Left lung (tissue), 10 donors: Measurements from ENCODE around the gene KATNAL2. TPM values are rescaled to one million over a fixed set of nuclear protein-coding genes. Genes with fewer than 3 reads are reported as not detected.
A peak's percentile ranks its signal among the peaks of the same experiment; 100 is the strongest.
"Not testable (repeated sequence)": the region's sequence is repeated elsewhere in the genome, so short reads cannot be mapped to it uniquely, and the experiment has no call there.

Experiments
- ATAC-seq: fragments of 200-7000 bp; cut with Tn5 transposase; one replicate; pipeline ENCODE4 v1.9.1; 2020; ENCODE audit warnings: moderate library complexity
- DNase-seq, 4 donors: peaks; one replicate each; pipeline ENCODE4 v3.0.0-alpha.2; 2013 to 2020
- H3K27ac ChIP-seq, 2 donors: fragments of 200-600 bp; sonication (generic) in 1 of 2; one replicate each; pipeline versions ENCODE4 v1.5.0 to v1.8.0; 2020 to 2021
- H3K27me3 ChIP-seq, 2 donors: fragments of 200-600 bp; sonication (generic) in 1 of 2; one replicate each; pipeline versions ENCODE4 v1.5.0 to v1.8.0; 2020 to 2021
- H3K36me3 ChIP-seq, 2 donors: fragments of 200-600 bp; sonication (generic) in 1 of 2; one replicate each; pipeline versions ENCODE4 v1.5.0 to v1.8.0; 2020 to 2021
- H3K4me1 ChIP-seq, 2 donors: fragments of 200-600 bp; one replicate each; pipeline ENCODE4 v1.8.0; 2021
- H3K4me3 ChIP-seq, 2 donors: fragments of 200-600 bp; sonication (generic) in 1 of 2; one replicate each; pipeline versions ENCODE4 v1.5.0 to v1.8.0; 2020 to 2021; ENCODE audit warnings: mild to moderate bottlenecking in 1 of 2
- H3K9me3 ChIP-seq, 2 donors: fragments of 200-600 bp; sonication (generic) in 1 of 2; one replicate each; pipeline versions ENCODE4 v1.5.0 to v1.8.0; 2020 to 2021
- intact Hi-C, 2 donors: fragments of 100-400 bp; cut with DNase I; formaldehyde crosslinking; loops; one replicate each; pipeline versions ENCODE4 v1.11.2 to v1.14.2; 2022
- polyA plus RNA-seq, 6 donors: library from polyadenylated mRNA; unstranded; fragments of 120-200 nt; gene quantifications; one replicate each; pipeline ENCODE4 v1.2.1, GENCODE V29; 2013; ENCODE audit not compliant: insufficient read length in 6 of 6
- total RNA-seq, 2 donors: library from RNA; stranded (reverse); fragmentation: NEBNext Ultra II Directional; extraction: Animal tissue kit (Norgen Biotek cat#: 25700); gene quantifications; one replicate each; pipeline ENCODE4 v1.2.1, GENCODE V29; 2021
- TF ChIP-seq, protein P1 (sequence below), 2 donors: fragments of 200-600 bp; sonication (generic) in 1 of 2; IDR thresholded peaks; one replicate each; pipeline versions ENCODE4 v1.5.0 to v1.8.0; 2021; ENCODE audit warnings: antibody characterized with exemption in 2 of 2
- donor health status: DM: no; HTN: yes; CAD: no.
- donor health status: DM: no; HTN: no; CAD: no.

The KATNAL2 gene
- total and polyA plus RNA-seq, 8 donors = 2.4 to 8.8 (median 6.9) TPM

DNA sequence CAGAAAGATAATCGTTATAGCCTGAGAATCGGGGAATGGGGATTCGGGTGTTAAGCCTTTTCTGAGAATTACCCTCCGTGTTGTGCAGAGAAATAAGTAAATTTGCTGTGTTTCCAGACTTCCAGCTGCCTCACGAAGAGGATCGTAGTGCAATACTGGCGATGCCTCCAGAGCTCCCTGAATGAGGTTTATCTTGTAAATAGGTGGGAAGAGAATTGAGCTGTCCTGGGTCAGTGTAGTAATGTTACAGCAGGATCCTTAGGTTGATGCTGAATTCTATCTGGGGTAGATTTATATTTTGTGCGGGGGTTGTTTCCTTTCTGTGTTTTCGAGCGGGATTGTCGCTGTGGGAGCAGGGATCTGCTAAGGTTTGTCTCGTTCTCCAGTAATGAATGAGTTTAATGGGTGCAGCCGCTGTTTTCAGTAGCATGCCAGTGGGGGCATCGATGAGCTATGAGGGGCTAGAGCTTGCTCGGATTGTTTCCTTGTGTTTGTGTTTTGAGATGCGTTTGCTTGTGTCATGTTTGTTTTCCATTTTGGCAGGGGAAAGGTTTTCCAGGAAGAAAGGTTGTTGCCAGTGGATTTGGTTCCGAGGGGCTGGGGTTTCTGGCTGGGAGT is 108.3 kb downstream of the KATNAL2 start:
- H3K36me3 ChIP-seq, intact Hi-C loops, H3K4me1 ChIP-seq, H3K27me3 ChIP-seq, H3K27ac ChIP-seq, H3K9me3 ChIP-seq, H3K4me3 ChIP-seq, ATAC-seq, DNase-seq: not testable (repeated sequence)

DNA sequence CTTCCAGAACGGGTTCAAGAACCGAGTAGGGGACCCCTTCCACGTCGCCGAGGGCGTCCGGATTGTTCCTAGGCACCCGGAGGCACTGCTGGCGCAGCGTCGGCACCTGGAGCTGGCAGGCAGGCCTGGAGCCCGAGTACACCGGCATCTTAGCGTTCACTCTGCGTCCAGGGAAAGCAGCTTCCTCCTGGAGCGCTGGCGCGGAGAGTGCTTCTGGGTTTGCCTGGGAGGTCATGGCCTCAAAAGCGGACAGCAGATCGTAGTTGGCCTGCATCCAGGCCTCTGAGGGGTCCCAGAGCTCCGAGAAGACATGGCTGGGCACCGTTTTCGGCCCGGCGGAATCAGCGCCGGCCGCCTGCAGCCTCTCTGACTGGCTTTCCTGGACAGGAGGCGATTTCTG is 111.3 kb downstream of the KATNAL2 start:
- intact Hi-C loops, H3K27me3 ChIP-seq, H3K36me3 ChIP-seq, H3K27ac ChIP-seq, ATAC-seq, H3K9me3 ChIP-seq, H3K4me3 ChIP-seq, DNase-seq, H3K4me1 ChIP-seq: not testable (repeated sequence)

- H3K27me3 ChIP-seq, intact Hi-C loops: not testable (repeated sequence)
- peak; percentile 48 for ATAC-seq
Measured at GRCh38 chr18:47029684-47030353, 112.4 kb downstream of the KATNAL2 start.

DNA sequence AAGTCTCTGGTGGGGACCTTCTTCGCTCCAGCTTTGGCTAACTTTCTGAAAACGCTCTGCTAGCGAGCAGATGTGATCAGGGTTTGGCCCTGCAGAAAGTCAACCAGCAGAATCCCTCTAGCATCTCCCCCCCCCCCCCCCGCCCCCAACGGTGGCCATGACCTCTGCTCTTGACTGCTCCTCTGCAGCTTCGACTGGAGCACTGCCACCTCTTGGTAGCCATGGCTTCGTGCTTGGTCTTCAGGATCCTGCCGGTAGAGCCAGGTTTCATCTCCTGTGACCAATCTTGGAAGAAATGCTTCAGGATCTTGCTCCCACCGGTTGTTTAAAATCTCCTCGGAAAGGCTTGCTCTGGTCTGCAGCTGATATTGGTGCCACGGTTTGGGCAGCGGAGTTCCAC is 113.5 kb downstream of the KATNAL2 start:
- H3K27me3 ChIP-seq, ATAC-seq, H3K4me1 ChIP-seq, intact Hi-C loops, H3K36me3 ChIP-seq, H3K4me3 ChIP-seq, DNase-seq, H3K27ac ChIP-seq: not testable (repeated sequence)
- peaks cover 0 to 13% of the 10 kb centered on the region in 2 donors for H3K9me3 ChIP-seq

More at GRCh38 chr18:47029684-47030353, 112.4 kb downstream of the KATNAL2 start:
- H3K4me1 ChIP-seq, H3K4me3 ChIP-seq, H3K36me3 ChIP-seq, H3K27ac ChIP-seq, DNase-seq: not testable (repeated sequence)
- peaks cover 0 to 13% of the 10 kb centered on the region in 2 donors for H3K9me3 ChIP-seq

DNA sequence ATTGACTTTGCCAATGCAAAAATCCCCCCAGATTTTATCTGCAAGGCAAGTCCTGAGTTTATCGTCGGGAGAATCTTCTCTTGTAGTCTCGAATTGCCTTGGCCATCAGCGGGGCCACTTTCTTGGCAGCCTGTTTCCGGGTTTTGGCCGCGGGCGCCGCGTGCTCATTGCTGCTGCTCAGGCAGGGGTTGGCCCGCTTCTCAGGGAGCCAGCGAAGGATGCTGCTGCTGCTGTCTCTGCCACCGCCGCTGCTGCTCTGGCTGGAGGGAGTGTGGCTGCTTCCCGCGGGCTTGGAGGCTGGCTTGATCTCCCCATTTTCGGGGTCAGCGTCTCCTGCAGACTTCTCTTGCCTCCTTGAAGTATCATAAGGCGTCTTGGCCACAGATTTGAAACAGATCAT is 115.5 kb downstream of the KATNAL2 start:
- peak in 1 of 4 donors; percentile 72 for DNase-seq
- Histone ChIP-seq H3K27ac (no peak overlapping the region), H3K27me3 (no peaks in the 10 kb centered on the region), H3K36me3 (no peaks in the 10 kb centered on the region), H3K4me3 (no peak overlapping the region), H3K4me1 (no peaks in the 10 kb centered on the region), H3K9me3 (peaks cover 0 to 13% of the 10 kb centered on the region in 2 donors)
- ATAC-seq = no peak
- TF ChIP-seq, protein P1, sequence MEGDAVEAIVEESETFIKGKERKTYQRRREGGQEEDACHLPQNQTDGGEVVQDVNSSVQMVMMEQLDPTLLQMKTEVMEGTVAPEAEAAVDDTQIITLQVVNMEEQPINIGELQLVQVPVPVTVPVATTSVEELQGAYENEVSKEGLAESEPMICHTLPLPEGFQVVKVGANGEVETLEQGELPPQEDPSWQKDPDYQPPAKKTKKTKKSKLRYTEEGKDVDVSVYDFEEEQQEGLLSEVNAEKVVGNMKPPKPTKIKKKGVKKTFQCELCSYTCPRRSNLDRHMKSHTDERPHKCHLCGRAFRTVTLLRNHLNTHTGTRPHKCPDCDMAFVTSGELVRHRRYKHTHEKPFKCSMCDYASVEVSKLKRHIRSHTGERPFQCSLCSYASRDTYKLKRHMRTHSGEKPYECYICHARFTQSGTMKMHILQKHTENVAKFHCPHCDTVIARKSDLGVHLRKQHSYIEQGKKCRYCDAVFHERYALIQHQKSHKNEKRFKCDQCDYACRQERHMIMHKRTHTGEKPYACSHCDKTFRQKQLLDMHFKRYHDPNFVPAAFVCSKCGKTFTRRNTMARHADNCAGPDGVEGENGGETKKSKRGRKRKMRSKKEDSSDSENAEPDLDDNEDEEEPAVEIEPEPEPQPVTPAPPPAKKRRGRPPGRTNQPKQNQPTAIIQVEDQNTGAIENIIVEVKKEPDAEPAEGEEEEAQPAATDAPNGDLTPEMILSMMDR (IDR thresholded peaks at IDR 0.05) = no peak
- intact Hi-C loops = no loop called here

DNA sequence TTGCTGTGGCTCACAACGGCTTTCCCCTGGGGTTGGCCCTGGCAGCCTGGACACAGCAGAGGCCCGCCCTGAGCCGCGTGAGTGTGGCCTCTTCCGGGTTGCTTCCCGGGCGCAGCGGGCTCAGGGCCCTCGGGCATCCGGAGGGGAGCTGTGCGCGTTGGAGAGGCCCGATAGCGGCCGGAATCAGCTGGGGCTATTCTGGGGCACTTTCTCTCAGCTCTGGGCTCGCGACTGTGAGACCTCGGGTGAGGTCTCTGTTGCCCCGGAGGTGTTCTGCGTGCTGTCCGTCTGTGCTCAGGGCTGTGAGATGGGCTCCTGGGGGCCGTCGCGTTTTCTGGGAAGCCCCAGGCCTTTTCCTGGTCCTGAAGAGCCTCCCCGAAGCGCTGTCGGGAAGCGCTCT is 117.2 kb downstream of the KATNAL2 start:
- peaks cover 0 to 13% of the 10 kb centered on the region in 2 donors for H3K9me3 ChIP-seq
- H3K4me1 ChIP-seq, intact Hi-C loops, DNase-seq, ATAC-seq, H3K27me3 ChIP-seq, H3K36me3 ChIP-seq, H3K4me3 ChIP-seq, H3K27ac ChIP-seq: not testable (repeated sequence)

DNA sequence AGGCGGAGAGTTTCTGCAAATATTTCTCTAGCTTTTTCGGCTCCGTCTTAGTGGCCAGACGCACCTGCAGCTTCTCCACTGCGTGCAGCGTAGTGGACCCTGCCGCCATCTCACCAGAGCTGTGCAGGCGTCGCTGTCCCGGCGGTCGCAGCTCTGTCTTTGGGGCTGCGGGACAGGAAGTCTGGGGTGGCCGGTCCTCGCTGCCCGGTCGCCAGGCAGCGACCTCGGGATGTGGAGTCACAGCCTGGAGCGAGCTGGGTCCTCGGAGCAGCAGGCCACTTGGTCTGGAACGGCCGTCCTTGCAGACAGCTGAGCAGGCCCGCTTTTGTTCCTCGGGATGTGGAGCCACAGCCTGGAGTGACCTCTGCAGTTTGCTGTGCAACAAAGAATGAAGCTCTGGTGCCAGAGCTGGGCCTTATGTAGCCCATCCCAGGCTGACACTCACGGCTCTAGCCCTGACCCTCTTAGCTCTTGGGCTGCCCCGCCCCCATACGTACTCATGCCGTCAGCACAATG is 117.8 kb downstream of the KATNAL2 start, which contains the start of gene ELOA2:
Gene ELOA2, minus strand, starts transcription at position 466 of the 516 bp plus-strand sequence. Its CDS starts 357 bp downstream, at position 109.
- H3K27me3 ChIP-seq = no peaks in the 10 kb centered on the region

More for the DNA sequence above, 117.8 kb downstream of the KATNAL2 start, which contains the start of gene ELOA2:
- intact Hi-C loops = no loop called here
- TF ChIP-seq, protein P1 (IDR thresholded peaks at IDR 0.05) = no peak
- DNase-seq = peak in 1 of 4 donors; percentile 79
- Histone ChIP-seq H3K27ac (no peak within 1 kb of the TSS), H3K36me3 (no peaks in the 10 kb centered on the region), H3K9me3 (peaks cover 0 to 13% of the 10 kb centered on the region in 2 donors), H3K4me3 (no peak within 1 kb of the TSS), H3K4me1 (no peaks in the 10 kb centered on the region)
- no peak for ATAC-seq
